ENCODE data around the gene ODF2.

ODF2 gene

GRCh38 chr9:128486201-128486600 lies 30.4 kb downstream of the ODF2 start:
- no peak for TF ChIP-seq CTCF (conservative IDR thresholded peaks at IDR 0.05; ENCODE audit: low read depth, low read length)
- Histone ChIP-seq H3K4me1 (ENCODE audit: low read depth, poor library complexity, severe bottlenecking) (no peaks in the 10 kb centered on the region), H3K27me3 (ENCODE audit: insufficient read depth, low read depth) (no peaks in the 10 kb centered on the region), H3K4me3 (IDR thresholded peaks at IDR 0.05; ENCODE audit: insufficient read depth, low read depth, low read length) (no peak overlapping the region), H3K36me3 (ENCODE audit: insufficient read depth) (no peaks in the 10 kb centered on the region), H2AFZ (ENCODE audit: low read depth) (no peak overlapping the region), H3K27ac (no peak overlapping the region), H4K20me1 (ENCODE audit: insufficient read depth) (no peaks in the 10 kb centered on the region), H3K9ac (no peak overlapping the region), H3K4me2 (no peak overlapping the region), H3K79me2 (ENCODE audit: insufficient read depth, low read depth) (no peaks in the 10 kb centered on the region)

GRCh38 chr9:128493424-128493823 lies 37.6 kb downstream of the ODF2 start:
- Histone ChIP-seq H3K79me2 (ENCODE audit: insufficient read depth, low read depth) (no peaks in the 10 kb centered on the region), H3K36me3 (ENCODE audit: insufficient read depth) (no peaks in the 10 kb centered on the region), H2AFZ (ENCODE audit: low read depth) (no peak overlapping the region), H3K4me1 (ENCODE audit: low read depth, poor library complexity, severe bottlenecking) (no peaks in the 10 kb centered on the region), H4K20me1 (ENCODE audit: insufficient read depth) (no peaks in the 10 kb centered on the region), H3K4me3 (IDR thresholded peaks at IDR 0.05; ENCODE audit: insufficient read depth, low read depth, low read length) (no peak overlapping the region), H3K27me3 (ENCODE audit: insufficient read depth, low read depth) (no peaks in the 10 kb centered on the region), H3K4me2 (no peak overlapping the region), H3K27ac (no peak overlapping the region), H3K9ac (no peak overlapping the region)
- TF ChIP-seq CTCF (conservative IDR thresholded peaks at IDR 0.05; ENCODE audit: low read depth, low read length), result no peak

DNA sequence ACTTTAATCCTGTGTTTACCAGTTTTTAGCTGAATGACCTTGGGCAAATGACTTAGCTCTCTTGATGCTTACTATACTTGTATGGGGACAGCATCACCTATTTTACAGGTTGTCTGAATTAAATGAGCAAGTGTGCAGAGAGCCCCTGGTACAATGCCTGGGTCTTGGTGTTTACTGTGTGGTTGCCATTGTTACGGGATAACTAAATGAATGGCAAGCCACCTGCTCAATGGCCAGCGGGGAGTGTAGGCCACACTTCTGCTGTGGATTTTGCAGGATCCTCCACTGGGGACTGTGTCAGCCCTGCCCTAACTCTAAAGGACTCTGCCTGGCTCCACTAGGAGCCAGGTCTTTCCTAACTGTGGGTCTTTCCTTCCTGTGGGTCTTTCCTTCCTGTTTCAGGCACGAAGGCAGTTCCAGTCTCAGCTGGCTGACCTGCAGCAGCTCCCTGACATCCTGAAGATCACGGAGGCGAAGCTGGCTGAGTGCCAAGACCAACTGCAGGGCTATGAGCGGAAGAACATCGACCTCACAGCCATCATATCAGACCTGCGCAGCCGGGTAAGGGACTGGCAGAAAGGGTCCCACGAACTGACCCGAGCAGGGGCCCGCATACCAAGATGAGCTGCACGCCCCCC lies 38.4 kb downstream of the ODF2 start:
- Histone ChIP-seq H3K27ac (no peak overlapping the region), H3K27me3 (ENCODE audit: insufficient read depth, low read depth) (no peaks in the 10 kb centered on the region), H3K9ac (no peak overlapping the region), H3K79me2 (ENCODE audit: insufficient read depth, low read depth) (no peaks in the 10 kb centered on the region), H3K36me3 (ENCODE audit: insufficient read depth) (no peaks in the 10 kb centered on the region), H3K4me3 (IDR thresholded peaks at IDR 0.05; ENCODE audit: insufficient read depth, low read depth, low read length) (no peak overlapping the region), H2AFZ (ENCODE audit: low read depth) (no peak overlapping the region), H4K20me1 (ENCODE audit: insufficient read depth) (no peaks in the 10 kb centered on the region), H3K4me1 (ENCODE audit: low read depth, poor library complexity, severe bottlenecking) (no peaks in the 10 kb centered on the region), H3K4me2 (no peak overlapping the region)
- no peak for TF ChIP-seq CTCF (conservative IDR thresholded peaks at IDR 0.05; ENCODE audit: low read depth, low read length)

GRCh38 chr9:128494746-128495129 lies 38.9 kb downstream of the ODF2 start:
- Histone ChIP-seq H3K27ac (no peak overlapping the region), H3K9ac (no peak overlapping the region), H3K27me3 (ENCODE audit: insufficient read depth, low read depth) (no peaks in the 10 kb centered on the region), H3K4me3 (IDR thresholded peaks at IDR 0.05; ENCODE audit: insufficient read depth, low read depth, low read length) (no peak overlapping the region), H2AFZ (ENCODE audit: low read depth) (no peak overlapping the region), H3K4me2 (no peak overlapping the region), H3K4me1 (ENCODE audit: low read depth, poor library complexity, severe bottlenecking) (no peaks in the 10 kb centered on the region), H3K36me3 (ENCODE audit: insufficient read depth) (no peaks in the 10 kb centered on the region), H3K79me2 (ENCODE audit: insufficient read depth, low read depth) (no peaks in the 10 kb centered on the region), H4K20me1 (ENCODE audit: insufficient read depth) (no peaks in the 10 kb centered on the region)
- TF ChIP-seq CTCF (conservative IDR thresholded peaks at IDR 0.05; ENCODE audit: low read depth, low read length), result no peak
